HG03060 (cell line): ENCODE results near the gene PPP2R5A.
"Not testable (repeated sequence)": the region's sequence is repeated elsewhere in the genome, so short reads cannot be mapped to it uniquely, and the experiment has no call there.

Experiments used
- ATAC-seq: cut with Tn5 transposase; IDR thresholded peaks from one replicate; pipeline ENCODE4 v1.9.1; 2021; ENCODE audit warnings: low read depth, moderate number of reproducible peaks; ENCODE audit not compliant: unreplicated experiment

PPP2R5A gene

GRCh38 chr1:212294983-212295382, 9.8 kb downstream of the PPP2R5A start:
- no peak for ATAC-seq

DNA sequence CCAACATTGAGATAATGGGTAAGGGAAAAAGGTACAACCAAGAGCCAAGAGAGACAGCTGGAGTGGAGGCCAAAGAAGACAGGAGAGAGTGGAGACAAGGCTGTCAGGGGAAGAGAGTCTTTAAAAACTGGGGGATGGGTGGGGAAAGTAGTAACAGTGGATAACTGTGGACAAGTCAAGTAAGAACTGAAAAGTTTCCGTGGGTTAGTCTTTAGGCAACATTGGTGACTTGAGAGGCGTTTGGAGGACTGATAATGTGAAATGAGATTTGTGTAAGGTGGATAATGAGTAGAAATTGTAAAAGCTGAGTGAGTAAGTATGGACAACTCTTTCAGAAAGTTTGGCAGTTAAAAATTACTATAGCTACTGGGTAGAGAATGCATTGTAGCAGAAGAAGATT, 10.4 kb downstream of the PPP2R5A start:
- no peak for ATAC-seq

DNA sequence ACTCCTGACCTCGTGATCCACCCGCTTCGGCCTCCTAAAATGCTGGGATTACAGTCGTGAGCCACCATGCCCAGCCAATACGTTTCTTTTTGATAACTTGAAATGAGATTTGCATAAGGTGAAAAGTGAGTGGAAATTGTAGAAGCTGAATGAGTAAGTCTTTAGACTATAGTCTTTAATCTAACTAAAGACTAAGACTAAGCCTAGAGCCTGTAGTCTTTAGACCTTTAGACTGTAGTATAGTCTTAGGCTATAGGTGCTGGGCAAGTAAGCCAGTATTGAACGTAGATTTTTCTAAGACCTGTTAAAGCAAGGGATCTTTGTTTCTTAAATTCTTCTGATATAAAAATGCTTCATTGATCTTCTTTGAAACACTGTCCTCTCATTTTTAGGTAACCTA, 12.1 kb downstream of the PPP2R5A start:
- ATAC-seq: no peak

DNA sequence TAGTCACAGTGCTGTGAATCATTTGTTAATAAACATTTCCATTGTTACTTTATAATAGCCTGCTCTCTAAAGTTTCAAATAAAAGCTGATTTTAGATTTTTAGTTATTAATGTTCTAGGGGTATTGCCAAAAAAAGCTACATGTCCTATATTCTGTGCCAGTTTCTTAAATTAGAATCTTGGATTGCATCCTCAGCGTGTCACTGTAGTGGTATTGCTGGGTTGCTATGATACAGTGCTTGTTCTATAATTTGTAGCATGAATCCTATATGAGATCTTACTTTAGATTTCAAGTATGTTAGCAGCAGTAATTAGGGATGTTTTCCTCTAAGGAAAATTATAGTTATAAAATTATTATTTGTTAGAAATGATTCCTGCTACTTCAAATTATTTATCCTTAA, 16.4 kb downstream of the PPP2R5A start:
- ATAC-seq: no peak

GRCh38 chr1:212302745-212303383, 17.7 kb downstream of the PPP2R5A start:
- ATAC-seq: no peak

DNA sequence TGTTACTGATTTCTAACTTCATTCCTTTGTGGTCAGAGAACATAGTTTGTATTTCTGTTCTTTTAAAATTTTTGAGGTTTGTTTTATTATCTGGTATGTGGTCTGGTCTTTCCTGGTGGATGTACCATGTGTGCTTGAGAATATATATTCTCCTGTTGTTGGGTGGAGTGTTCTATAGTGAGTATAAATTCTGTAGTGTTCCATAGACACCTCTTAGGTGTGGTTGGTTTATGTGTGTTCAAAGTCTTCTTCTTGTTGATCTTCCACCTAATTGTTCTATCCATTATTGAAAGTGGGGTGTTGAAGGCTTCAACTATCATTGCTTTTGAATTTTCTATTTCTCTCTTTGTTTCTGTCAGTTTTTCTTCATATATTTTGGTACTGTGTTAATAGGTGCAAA, 20.1 kb downstream of the PPP2R5A start:
- ATAC-seq: no peak

GRCh38 chr1:212305984-212306452, 20.8 kb downstream of the PPP2R5A start:
- ATAC-seq: not testable (repeated sequence)

DNA sequence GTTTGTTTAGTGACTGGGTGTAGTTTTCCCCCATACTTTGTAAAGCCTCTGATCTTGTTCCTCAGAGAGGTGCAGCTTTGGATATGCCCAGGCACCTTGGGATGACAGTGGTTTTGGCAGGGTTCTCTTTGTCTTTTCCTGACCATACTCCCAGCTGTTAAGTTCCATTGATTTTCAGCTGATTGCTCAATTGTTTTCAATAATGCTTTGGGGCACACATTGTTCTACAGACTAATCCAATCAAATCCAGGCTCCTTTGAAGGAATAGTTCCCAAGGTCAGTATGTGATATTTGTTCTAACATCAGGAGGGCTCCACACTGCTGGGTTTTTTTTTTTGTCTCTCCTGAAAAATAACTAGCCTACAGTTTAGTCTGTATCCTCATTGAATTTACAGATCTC, 24.8 kb downstream of the PPP2R5A start:
- no peak for ATAC-seq

DNA sequence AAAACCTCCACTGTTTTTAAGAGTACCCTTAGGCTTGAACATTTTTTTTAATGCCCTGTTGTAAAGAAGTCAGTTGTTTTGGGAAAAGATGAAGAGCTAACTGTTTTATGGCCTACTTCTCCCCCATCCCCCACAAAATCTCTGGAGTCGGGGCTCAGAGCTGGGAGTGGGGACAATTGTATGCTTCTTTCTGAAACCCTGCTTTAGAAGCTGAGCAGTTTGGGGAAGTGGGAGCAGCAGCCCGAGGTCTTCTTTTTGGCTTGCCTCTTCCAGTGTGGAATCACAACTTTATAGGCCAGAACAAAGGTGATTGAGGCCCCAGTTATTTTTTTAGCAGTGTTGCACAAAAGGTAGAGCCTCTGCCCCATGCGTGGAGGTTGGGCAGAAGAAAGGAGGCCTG, 25.2 kb downstream of the PPP2R5A start:
- ATAC-seq: no peak

DNA sequence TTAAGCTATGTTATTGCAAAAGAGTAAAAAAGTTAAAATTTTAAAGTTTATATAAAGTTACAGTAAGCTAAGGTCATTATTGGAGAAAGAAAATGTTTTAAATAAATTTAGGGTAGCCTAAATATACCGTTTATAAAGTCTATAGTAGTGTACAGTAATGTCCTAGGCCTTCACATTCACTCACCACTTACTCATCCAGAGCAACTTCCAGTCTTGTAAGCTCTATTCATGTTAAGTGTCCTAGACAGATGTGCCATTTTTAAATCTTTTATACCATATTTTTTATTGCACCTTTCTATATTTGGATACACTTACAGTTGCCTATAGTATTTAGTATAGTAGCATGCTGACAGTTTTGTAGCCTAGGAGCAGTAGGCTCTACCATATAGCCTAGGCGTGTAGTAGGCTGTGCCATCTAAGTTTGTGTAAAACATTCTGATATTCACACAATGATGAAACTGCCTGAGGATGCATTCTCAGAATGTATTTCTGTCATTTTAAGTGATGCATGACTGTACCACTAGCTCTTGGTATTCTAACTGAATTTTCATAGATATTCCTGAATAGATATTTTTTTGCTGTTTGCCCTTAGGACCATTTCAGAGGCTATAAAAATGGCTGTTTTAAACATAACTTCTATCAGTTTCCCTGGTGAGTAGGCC, 26.8 kb downstream of the PPP2R5A start:
- no peak for ATAC-seq

DNA sequence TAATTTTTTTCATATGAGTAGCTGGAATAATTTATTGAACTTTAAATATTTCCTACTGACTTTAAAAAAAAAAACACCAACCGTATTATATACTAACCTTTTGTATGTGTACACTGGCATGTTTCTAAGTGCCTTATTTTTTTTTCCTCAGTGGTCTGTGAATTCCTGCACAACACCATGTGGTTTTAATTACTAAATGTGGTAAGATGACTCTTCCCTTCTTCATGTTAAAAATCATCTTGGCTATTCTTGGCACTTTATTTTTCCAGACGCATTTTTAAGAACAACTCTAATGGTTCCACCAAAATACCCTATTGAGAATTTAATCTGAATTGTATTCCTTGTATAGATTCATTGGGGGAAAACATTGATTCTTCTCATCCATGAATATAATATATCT, 28.4 kb downstream of the PPP2R5A start:
- ATAC-seq: no peak

- no peak for ATAC-seq
Measured at GRCh38 chr1:212315184-212315583, 30.0 kb downstream of the PPP2R5A start.

- ATAC-seq: no peak
Measured at GRCh38 chr1:212315907-212316306, 30.7 kb downstream of the PPP2R5A start.

DNA sequence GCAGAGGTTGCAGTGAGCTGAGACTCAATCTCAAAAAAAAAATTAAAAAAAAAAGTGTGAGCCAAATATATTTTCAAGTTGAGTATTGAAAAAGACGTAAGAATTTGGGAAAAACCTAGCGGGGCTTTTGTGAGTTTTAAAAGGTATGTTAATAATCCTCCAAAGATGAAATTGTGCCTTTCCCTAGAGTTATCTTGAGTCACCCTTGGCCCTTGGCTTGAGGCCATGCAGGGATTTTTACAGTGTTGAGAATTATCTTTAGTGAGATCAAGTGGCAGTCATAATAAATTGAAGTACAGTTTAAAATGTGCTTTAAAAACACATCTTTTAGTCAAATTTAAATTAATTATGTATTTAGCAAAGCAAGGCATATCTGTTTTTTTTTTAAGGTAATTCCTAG, 32.7 kb downstream of the PPP2R5A start:
- ATAC-seq: no peak

- not testable (repeated sequence) for ATAC-seq
Measured at GRCh38 chr1:212321031-212321430, 35.8 kb downstream of the PPP2R5A start.

DNA sequence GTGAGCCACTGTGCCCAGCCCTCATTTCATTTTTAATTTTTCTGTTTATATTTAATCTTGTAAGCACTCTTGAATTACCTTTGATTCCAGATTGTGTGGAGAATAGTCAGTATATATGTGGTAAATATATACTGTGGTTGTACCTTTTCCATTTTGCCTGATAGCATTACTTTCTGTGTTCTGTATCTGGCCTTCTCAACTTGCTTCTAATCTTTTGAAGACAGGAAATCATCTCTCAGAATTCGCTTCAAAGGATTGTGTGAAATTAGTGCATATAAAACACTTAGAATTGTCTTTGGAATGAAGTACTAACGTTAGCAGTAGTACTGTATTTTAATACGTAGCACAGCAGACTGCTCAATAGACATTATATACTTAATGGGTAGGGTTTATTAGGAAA, 37.9 kb downstream of the PPP2R5A start:
- no peak for ATAC-seq

GRCh38 chr1:212326541-212326940, 41.3 kb downstream of the PPP2R5A start:
- ATAC-seq: no peak

DNA sequence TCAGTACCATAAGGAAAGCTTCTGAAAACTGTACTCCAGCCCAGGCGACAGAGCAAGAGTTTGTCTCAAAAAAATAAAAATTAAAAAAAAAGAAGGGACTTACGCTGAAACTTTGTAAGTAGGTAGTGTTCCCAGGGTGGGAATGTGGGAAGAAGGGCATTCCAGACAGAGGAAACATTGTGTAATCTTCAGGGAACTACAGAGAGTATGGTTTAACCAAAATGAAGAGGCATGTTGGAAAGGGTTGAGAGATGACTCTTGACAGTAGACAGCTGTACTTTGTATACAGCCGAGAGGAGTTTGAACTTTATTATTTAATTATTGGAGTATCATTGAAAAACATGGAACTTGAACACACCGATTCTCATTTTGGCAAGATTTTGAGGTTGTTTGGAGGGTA, 43.0 kb downstream of the PPP2R5A start:
- ATAC-seq: no peak

- no peak for ATAC-seq
Measured at GRCh38 chr1:212329105-212329504, 43.9 kb downstream of the PPP2R5A start.

DNA sequence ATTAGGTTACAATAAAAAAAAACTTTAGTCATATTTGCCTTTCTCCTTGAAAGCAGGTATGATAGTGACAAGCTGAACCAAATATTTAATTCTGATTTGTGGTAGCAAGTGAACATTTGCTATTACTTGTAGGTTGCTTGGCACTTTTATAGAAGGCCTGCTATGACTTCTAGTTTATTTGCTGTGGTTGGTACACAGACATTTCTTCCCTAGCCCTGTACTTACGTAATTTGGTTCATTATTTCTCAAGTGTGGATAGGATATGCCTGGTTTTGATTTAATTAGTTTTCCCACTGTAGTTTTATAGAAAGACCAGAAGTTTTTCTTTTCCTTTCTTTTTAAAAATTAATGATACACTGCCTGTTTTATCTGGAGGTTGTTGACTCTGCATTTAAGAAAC, 55.9 kb downstream of the PPP2R5A start:
- no peak for ATAC-seq

DNA sequence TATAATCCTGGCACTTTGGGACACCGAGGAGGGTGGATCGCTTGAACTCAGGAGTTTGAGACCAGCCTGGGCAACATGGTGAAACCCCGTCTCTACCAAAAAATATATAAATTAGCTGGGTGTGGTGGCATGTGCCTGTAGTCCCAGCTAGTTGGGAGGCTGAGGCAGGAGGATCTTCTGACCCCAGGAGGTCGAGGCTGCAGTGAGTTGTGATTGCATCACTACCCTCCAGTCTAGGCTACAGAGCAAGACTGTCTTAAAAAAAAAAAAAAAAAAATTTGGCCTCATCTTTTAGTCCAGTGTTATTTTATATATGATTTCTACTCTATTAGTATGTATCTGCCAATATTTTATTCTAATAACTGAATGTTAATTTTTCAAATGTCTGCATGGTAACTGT, 59.7 kb downstream of the PPP2R5A start:
- ATAC-seq: no peak

DNA sequence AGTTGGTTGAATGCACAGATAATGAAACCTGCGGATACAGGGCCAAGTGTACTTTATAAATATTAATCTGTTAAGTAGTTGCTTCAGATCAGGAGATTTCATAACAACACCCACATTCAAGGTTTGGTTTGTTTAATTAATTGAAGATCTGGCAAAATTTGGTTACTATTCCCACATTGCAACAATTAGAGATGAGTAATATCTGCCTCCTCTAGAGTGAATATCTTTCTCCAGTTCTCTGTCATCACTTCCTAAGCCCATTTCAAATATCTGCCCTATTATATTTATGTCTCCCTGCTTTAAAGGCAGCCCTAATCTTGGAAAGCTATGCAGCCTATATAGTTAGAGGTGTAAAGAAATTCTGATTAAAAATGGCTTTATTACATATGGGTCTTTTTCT, 61.4 kb downstream of the PPP2R5A start:
- ATAC-seq: no peak
